H9 (cell line): ENCODE measurements around the gene OCIAD2. TPM values are rescaled to one million over a fixed set of nuclear protein-coding genes. Genes with fewer than 3 reads are reported as not detected.

Experiments
- DNase-seq: peaks from one replicate; pipeline ENCODE4 v3.0.0-alpha.2; 2017
- H2AFZ ChIP-seq: one replicate; pipeline ENCODE4 v1.6.1; 2013; ENCODE audit warnings: mild to moderate bottlenecking, low read length, control low read depth, moderate library complexity
- H2AK5ac ChIP-seq: 2 replicates; pipeline ENCODE4 v1.6.1; 2013; ENCODE audit warnings: low read length, control low read depth, mixed read lengths; ENCODE audit not compliant: insufficient read length
- H2BK120ac ChIP-seq: one replicate; pipeline ENCODE4 v1.6.1; 2013; ENCODE audit warnings: low read depth, mild to moderate bottlenecking, low read length, control low read depth, inconsistent platforms; ENCODE audit not compliant: poor library complexity, severe bottlenecking
- H2BK12ac ChIP-seq: 2 replicates; pipeline ENCODE4 v1.6.1; 2013; ENCODE audit warnings: low read length, control low read depth, mixed read lengths, low read depth; ENCODE audit not compliant: insufficient read length
- H2BK15ac ChIP-seq: 2 replicates; pipeline ENCODE4 v1.6.1; 2013; ENCODE audit warnings: low read depth, low read length, control low read depth
- H2BK20ac ChIP-seq: one replicate; pipeline ENCODE4 v1.6.1; 2013; ENCODE audit warnings: low read depth, mild to moderate bottlenecking, low read length, control low read depth, inconsistent platforms; ENCODE audit not compliant: poor library complexity, severe bottlenecking
- H2BK5ac ChIP-seq: 2 replicates; pipeline ENCODE4 v1.6.1; 2013; ENCODE audit warnings: low read length, control low read depth, mixed read lengths; ENCODE audit not compliant: insufficient read length
- H3K14ac ChIP-seq: 2 replicates; pipeline ENCODE4 v1.6.1; 2013; ENCODE audit warnings: low read length, control low read depth; ENCODE audit not compliant: insufficient read depth
- H3K18ac ChIP-seq: 2 replicates; pipeline ENCODE4 v1.6.1; 2013; ENCODE audit warnings: low read depth, mild to moderate bottlenecking, mixed read lengths, low read length, control low read depth; ENCODE audit not compliant: insufficient read length
- H3K23ac ChIP-seq: 2 replicates; pipeline ENCODE4 v1.6.1; 2013; ENCODE audit warnings: low read length, control low read depth, mixed read lengths, low read depth; ENCODE audit not compliant: insufficient read length
- H3K23me2 ChIP-seq: 2 replicates; pipeline ENCODE4 v1.6.1; 2013; ENCODE audit warnings: low read depth, mild to moderate bottlenecking, mixed read lengths, low read length, control low read depth; ENCODE audit not compliant: insufficient read length, poor library complexity, severe bottlenecking
- H3K27ac ChIP-seq: 2 replicates; pipeline ENCODE4 v1.5.1; 2013; ENCODE audit warnings: low read length, control low read depth, mixed read lengths, low read depth; ENCODE audit not compliant: insufficient read length
- H3K27me3 ChIP-seq: 2 replicates; pipeline ENCODE4 v1.6.1; 2013; ENCODE audit warnings: low read length, control low read depth, inconsistent platforms; ENCODE audit not compliant: insufficient read depth
- H3K4ac ChIP-seq: 2 replicates; pipeline ENCODE4 v1.6.1; 2013; ENCODE audit warnings: low read depth, mild to moderate bottlenecking, control low read depth, inconsistent platforms, low read length, moderate library complexity
- H3K4me1 ChIP-seq: 2 replicates; pipeline ENCODE4 v1.6.1; 2013; ENCODE audit warnings: low read length, control low read depth, inconsistent platforms; ENCODE audit not compliant: insufficient read depth
- H3K4me2 ChIP-seq: 2 replicates; pipeline ENCODE4 v1.6.1; 2013; ENCODE audit warnings: low read length, control low read depth, mixed read lengths; ENCODE audit not compliant: insufficient read length, insufficient read depth
- H3K56ac ChIP-seq: 2 replicates; pipeline ENCODE4 v1.6.1; 2013; ENCODE audit warnings: low read depth, mild to moderate bottlenecking, mixed read lengths, low read length, control low read depth; ENCODE audit not compliant: insufficient read length
- H3K79me1 ChIP-seq: 2 replicates; pipeline ENCODE4 v1.6.1; 2013; ENCODE audit warnings: low read depth, mild to moderate bottlenecking, moderate library complexity, low read length, control low read depth, inconsistent platforms; ENCODE audit not compliant: insufficient read depth, poor library complexity, severe bottlenecking
- H3K79me2 ChIP-seq: 2 replicates; pipeline ENCODE4 v1.6.1; 2013; ENCODE audit warnings: low read length, control low read depth, inconsistent platforms; ENCODE audit not compliant: insufficient read depth
- H3K9ac ChIP-seq: 2 replicates; pipeline ENCODE4 v1.6.1; 2013; ENCODE audit warnings: low read length, control low read depth, mixed read lengths; ENCODE audit not compliant: insufficient read length; ENCODE audit errors: extremely low read depth
- H3K9me3 ChIP-seq: one replicate; pipeline ENCODE4 v1.6.1; 2013; ENCODE audit warnings: low read depth, low read length, inconsistent platforms; ENCODE audit not compliant: control insufficient read depth
- H3T11ph ChIP-seq: one replicate; pipeline ENCODE4 v1.6.1; 2013; ENCODE audit warnings: mild to moderate bottlenecking, low read length, control low read depth, inconsistent platforms
- H4K20me1 ChIP-seq: one replicate; pipeline ENCODE4 v1.6.1; 2013; ENCODE audit not compliant: control insufficient read depth, insufficient read length, insufficient read depth
- H4K5ac ChIP-seq: 2 replicates; pipeline ENCODE4 v1.6.1; 2013; ENCODE audit warnings: low read depth, mild to moderate bottlenecking, mixed read lengths, low read length, control low read depth; ENCODE audit not compliant: insufficient read length
- H4K8ac ChIP-seq: replicated peaks from 2 replicates; pipeline ENCODE4 v1.6.1; 2013; ENCODE audit warnings: low read length, control low read depth, mixed read lengths, low read depth; ENCODE audit not compliant: insufficient read length
- H4K91ac ChIP-seq: 2 replicates; pipeline ENCODE4 v1.6.1; 2013; ENCODE audit warnings: low read depth, mild to moderate bottlenecking, moderate library complexity, mixed read lengths, low read length, control low read depth; ENCODE audit not compliant: insufficient read length
- H3K27ac Mint-ChIP-seq, 3 experiments: 2 replicates in 2 of 3; 3 replicates in 1 of 3; pipeline ENCODE4 v1.8.0; 2020 to 2021; ENCODE audit warnings: mixed read lengths in 3 of 3, mild to moderate bottlenecking in 1 of 3, moderate library complexity in 1 of 3
- H3K27me3 Mint-ChIP-seq: 2 replicates; pipeline ENCODE4 v1.8.0; 2021; ENCODE audit warnings: low read depth, mild to moderate bottlenecking, moderate library complexity, mixed read lengths
- H3K36me3 Mint-ChIP-seq, 3 experiments: 2 replicates in 2 of 3; 3 replicates in 1 of 3; pipeline ENCODE4 v1.8.0; 2020 to 2021; ENCODE audit warnings: low read depth in 3 of 3, mixed read lengths in 3 of 3; ENCODE audit not compliant: insufficient read depth in 1 of 3
- H3K4me1 Mint-ChIP-seq, 2 experiments: 2 replicates each; pipeline ENCODE4 v1.8.0; 2020; ENCODE audit warnings: mixed read lengths in 2 of 2
- H3K4me3 Mint-ChIP-seq, 2 experiments: 2 replicates in 1 of 2; 3 replicates in 1 of 2; pipeline ENCODE4 v1.8.0; 2020 to 2021; ENCODE audit warnings: mild to moderate bottlenecking in 2 of 2, mixed read lengths in 2 of 2, moderate library complexity in 1 of 2
- H3K9me3 Mint-ChIP-seq, 2 experiments: 2 replicates in 1 of 2; 3 replicates in 1 of 2; pipeline ENCODE4 v1.8.0; 2020; ENCODE audit warnings: mild to moderate bottlenecking in 2 of 2, mixed read lengths in 2 of 2, moderate library complexity in 1 of 2
- CTCF ChIP-seq: fragments of 200-600 bp; sonication (generic); conservative IDR thresholded peaks from 3 replicates; pipeline ENCODE4 v1.8.0; 2021; ENCODE audit warnings: antibody characterized with exemption, mild to moderate bottlenecking
- WGBS: extraction: QIAGEN DNeasy Blood & Tissue Kit; methylation state at CpG from one replicate; pipeline ENCODE4 v1.1.7; 2013; ENCODE audit warnings: missing lambda C conversion rate, low lambda C conversion rate, mixed read lengths; ENCODE audit not compliant: insufficient read length; ENCODE audit errors: extremely low coverage; 5-methylcytosine and 5-hydroxymethylcytosine counted together
- total RNA-seq: library from RNA; stranded (reverse); gene quantifications from 2 replicates; pipeline ENCODE4 v1.2.1, GENCODE V29; 2021

Gene OCIAD2
- total RNA-seq, 1 experiment from 2014 or later = 108 TPM

- DNase-seq = no peak
- no peaks in the 10 kb centered on the region for H3K9me3 Mint-ChIP-seq
- no peak overlapping the region for H4K91ac ChIP-seq
- no peak overlapping the region for H3K4me3 Mint-ChIP-seq
- no peak overlapping the region for H3K9ac ChIP-seq
- peaks cover 3 to 6% of the 10 kb centered on the region in 2 experiments; a peak in 3 of 4 replicates for H3K4me1 Mint-ChIP-seq
- no peak for TF ChIP-seq CTCF
- no peaks in the 10 kb centered on the region for H4K20me1 ChIP-seq
- H3K18ac ChIP-seq = no peak overlapping the region
- no peak overlapping the region for H2BK15ac ChIP-seq
- no peaks in the 10 kb centered on the region for H3K27me3 ChIP-seq
- no peaks in the 10 kb centered on the region for H3K79me1 ChIP-seq
- no peak overlapping the region for H2AFZ ChIP-seq
- no peak overlapping the region for H3K27ac Mint-ChIP-seq
- H3K23me2 ChIP-seq = no peaks in the 10 kb centered on the region
- no peaks in the 10 kb centered on the region for H3K4me1 ChIP-seq
- no peak overlapping the region for H3K23ac ChIP-seq
- no peak overlapping the region for H3K27ac ChIP-seq
- H2BK20ac ChIP-seq = no peak overlapping the region
- no peak overlapping the region for H3K4ac ChIP-seq
- no peak overlapping the region for H3K4me2 ChIP-seq
- H3K56ac ChIP-seq = no peak overlapping the region
- no CpG with 5 or more reads among the region's 6 CpGs for WGBS
- H2BK12ac ChIP-seq = no peak overlapping the region
- no peaks in the 10 kb centered on the region for H3K9me3 ChIP-seq
- no peak overlapping the region for H2BK5ac ChIP-seq
- H3K36me3 Mint-ChIP-seq = no peaks in the 10 kb centered on the region
- no peak overlapping the region for H3K14ac ChIP-seq
- no peak overlapping the region for H2AK5ac ChIP-seq
- H3K27me3 Mint-ChIP-seq = no peaks in the 10 kb centered on the region
- H4K8ac ChIP-seq = no peak overlapping the region
- no peak overlapping the region for H4K5ac ChIP-seq
- no peaks in the 10 kb centered on the region for H3K79me2 ChIP-seq
- H3T11ph ChIP-seq = no peak overlapping the region
- H2BK120ac ChIP-seq = no peak overlapping the region
These were observed 6.8 kb upstream of the OCIAD2 start for GRCh38 chr4:48913346-48913745.
